HG03135 (cell line): Measurements from ENCODE around the gene MKNK1.

ENCODE experiments used
- ATAC-seq: cut with Tn5 transposase; IDR thresholded peaks from one replicate; pipeline ENCODE4 v1.9.1; 2021; ENCODE audit warnings: mild to moderate bottlenecking, moderate library complexity; ENCODE audit not compliant: unreplicated experiment

MKNK1 gene

GRCh38 chr1:46525253-46525983, 78.7 kb downstream of the MKNK1 start:
- ATAC-seq = no peak

- ATAC-seq = no peak
Measured at GRCh38 chr1:46524843-46525242, 79.2 kb downstream of the MKNK1 start.

GRCh38 chr1:46523496-46524353, 80.3 kb downstream of the MKNK1 start:
- ATAC-seq = no peak

GRCh38 chr1:46522969-46523320, 81.1 kb downstream of the MKNK1 start:
- ATAC-seq = no peak

GRCh38 chr1:46522184-46522968, 81.7 kb downstream of the MKNK1 start:
- no peak for ATAC-seq

- no peak for ATAC-seq
Measured at GRCh38 chr1:46521414-46521813, 82.7 kb downstream of the MKNK1 start.

- no peak for ATAC-seq
Measured at GRCh38 chr1:46520063-46520911, 83.8 kb downstream of the MKNK1 start.

GRCh38 chr1:46519209-46519608, 84.9 kb downstream of the MKNK1 start:
- no peak for ATAC-seq

GRCh38 chr1:46517932-46518498, 86.1 kb downstream of the MKNK1 start:
- ATAC-seq = no peak

GRCh38 chr1:46517010-46517600, 87.0 kb downstream of the MKNK1 start:
- ATAC-seq = no peak

GRCh38 chr1:46516200-46516950, 87.7 kb downstream of the MKNK1 start:
- no peak for ATAC-seq

- no peak for ATAC-seq
Measured at GRCh38 chr1:46515576-46515975, 88.5 kb downstream of the MKNK1 start.

GRCh38 chr1:46513536-46513935, 90.5 kb downstream of the MKNK1 start:
- no peak for ATAC-seq

GRCh38 chr1:46512792-46513190, 91.3 kb downstream of the MKNK1 start:
- ATAC-seq = no peak

GRCh38 chr1:46512135-46512791, 91.8 kb downstream of the MKNK1 start:
- no peak for ATAC-seq

GRCh38 chr1:46510998-46511365, 93.1 kb downstream of the MKNK1 start:
- no peak for ATAC-seq

GRCh38 chr1:46510341-46510997, 93.6 kb downstream of the MKNK1 start:
- no peak for ATAC-seq

- no peak for ATAC-seq
Measured at GRCh38 chr1:46508757-46509156, 95.3 kb downstream of the MKNK1 start.
